ENCODE results near the gene DIAPH3.

DIAPH3 gene

DNA sequence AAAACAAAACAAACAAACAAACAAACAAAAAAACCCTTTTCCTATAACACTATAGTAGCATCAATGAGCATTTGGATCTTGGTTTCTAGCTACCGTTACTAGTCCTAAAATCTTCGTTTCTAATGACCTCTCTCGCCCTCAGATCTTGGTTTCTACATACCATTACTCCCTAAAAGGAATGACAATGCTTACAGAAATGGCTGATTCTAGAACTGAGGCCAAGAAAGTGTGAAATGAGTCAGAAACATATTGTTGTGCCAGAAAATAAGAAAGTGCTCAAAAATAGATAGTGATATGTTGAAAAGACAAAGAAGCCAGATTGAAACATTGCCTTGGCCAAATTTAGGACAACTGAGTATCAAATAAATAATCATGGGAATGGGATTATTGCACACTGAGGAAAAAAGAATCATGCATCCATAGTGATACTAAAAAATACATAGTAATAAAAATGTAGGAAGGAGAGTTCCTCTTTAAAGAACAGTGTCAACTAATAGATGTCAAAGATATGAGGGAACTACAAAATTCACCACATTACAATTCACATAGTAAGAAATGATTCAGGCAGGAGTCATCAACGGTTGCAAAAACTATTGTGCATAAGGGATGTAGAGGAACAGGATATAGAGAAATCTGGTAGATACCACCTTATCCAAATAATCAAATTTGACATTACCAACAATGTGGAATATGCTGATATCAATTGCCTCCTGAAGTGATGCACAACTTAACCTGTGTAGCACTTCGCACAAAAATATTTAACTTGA is 386.6 kb downstream of the DIAPH3 start:
- DNase-seq (ENCODE audit: low read depth), result no peak

DNA sequence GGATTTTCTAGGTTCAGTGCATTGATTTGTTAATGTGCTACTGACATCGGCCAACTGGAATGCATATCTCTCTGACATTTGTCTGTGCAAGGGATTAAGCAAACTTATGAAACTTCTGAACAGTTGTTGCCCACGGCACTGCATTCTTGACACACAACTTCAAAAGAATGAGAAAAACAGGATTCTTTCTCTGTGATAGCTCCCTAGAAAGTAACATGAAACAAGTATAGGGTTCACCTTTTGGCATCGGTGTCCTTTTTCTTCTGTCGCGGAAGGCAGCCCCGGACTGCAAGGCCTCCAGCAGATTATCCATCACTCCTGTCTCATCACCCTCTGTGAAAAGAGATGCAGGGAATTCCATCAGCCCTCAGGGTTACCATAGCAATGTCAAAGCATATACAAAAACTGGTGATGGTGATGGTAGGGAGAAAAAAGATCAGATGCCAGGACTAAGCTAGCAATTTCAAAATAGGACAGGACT is 389.2 kb downstream of the DIAPH3 start:
- no peak for DNase-seq (ENCODE audit: low read depth)

- DNase-seq (ENCODE audit: low read depth), result no peak
These were observed 392.5 kb downstream of the DIAPH3 start for GRCh38 chr13:59771272-59771671.

DNA sequence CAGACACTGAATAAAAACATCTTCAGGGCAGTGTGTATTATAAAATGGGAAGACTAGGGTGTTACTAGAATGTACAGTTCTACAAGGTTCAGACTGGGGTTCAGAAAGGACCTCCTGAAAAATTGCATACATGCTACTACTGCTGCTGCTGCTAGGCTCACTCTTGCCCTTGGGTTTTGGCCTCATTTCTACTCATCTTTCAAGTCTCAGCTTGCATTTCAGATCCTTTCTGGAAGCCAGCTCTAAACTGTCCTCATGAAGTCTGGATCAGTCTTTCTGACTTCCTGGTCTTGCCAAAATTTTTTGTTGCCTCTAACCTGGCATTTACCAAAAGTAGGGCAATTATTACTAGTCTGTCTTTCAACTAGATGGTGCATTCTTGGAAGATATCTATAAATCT is 393.3 kb downstream of the DIAPH3 start:
- no peak for DNase-seq (ENCODE audit: low read depth)

GRCh38 chr13:59766236-59766635 is 397.5 kb downstream of the DIAPH3 start:
- DNase-seq (ENCODE audit: low read depth), result no peak

DNA sequence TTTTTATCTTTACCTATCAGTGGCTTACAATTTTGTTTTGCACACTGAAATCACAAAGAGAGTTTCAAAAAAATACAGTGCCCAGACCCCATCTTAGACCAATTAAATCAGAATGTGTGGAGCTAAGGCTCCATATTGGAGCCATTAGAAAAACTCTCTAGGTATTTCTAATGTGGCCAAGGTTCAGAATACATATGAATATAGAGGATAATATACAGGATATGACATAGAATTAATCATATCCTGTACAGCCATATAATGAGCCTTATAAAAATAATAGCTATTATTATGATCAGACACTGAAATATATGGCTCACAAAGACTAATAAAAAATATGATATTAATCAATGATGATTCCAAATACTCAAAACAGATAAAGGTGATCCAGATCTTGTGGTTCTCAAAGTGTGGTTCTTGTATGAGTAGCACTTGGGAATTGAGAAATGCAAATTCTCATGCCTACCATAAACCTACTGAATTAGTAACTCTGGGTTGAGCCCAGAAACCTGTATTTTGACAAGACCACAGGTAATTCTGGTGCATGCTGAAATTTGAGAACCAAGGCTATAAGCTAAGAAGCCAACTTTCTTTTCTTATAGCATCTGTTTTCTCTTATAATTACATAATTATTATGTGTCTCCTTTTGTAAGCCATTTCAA is 408.0 kb downstream of the DIAPH3 start:
- no peak for DNase-seq (ENCODE audit: low read depth)

DNA sequence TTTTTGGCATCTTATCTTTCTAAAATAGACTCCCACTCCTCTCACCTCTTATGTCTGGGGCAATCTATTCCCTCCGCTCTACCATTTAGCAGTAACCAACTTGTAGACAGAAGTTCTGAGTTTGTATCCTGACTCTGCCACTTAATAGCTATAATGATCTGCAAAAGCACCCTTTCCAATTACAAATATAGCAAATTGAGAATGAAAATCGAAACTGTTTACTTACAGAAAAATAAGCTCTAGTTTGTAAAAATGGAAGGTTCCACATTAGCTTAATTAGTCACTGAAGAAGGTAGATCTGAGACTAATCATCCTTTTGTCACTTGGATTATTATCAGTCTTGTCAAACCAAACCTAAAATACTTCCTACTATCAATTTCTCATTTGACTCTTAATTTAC is 409.3 kb downstream of the DIAPH3 start:
- DNase-seq (ENCODE audit: low read depth), result no peak

GRCh38 chr13:59750860-59751259 is 412.9 kb downstream of the DIAPH3 start:
- DNase-seq (ENCODE audit: low read depth), result no peak

- DNase-seq (ENCODE audit: low read depth), result no peak
These were observed 415.7 kb downstream of the DIAPH3 start for GRCh38 chr13:59748046-59748445.

DNA sequence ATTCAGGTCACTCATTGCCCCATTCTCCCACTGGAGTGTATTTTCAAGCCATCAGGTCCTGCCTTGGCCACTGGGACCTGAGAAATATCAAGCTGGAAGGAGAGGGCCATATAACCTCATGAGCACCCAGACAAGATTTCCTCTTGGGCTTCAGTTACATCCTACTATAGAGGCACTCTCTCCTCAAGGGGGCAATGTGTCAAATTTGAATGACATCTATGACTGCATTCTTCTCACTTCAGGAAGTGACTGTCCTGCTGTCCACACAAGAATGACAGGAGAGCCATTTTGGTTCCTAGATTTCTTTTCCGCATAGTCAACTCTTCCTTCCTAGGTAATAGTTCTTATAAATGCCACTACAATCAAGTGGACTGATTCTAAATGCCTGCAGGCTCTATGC is 416.2 kb downstream of the DIAPH3 start:
- DNase-seq (ENCODE audit: low read depth), result no peak

DNA sequence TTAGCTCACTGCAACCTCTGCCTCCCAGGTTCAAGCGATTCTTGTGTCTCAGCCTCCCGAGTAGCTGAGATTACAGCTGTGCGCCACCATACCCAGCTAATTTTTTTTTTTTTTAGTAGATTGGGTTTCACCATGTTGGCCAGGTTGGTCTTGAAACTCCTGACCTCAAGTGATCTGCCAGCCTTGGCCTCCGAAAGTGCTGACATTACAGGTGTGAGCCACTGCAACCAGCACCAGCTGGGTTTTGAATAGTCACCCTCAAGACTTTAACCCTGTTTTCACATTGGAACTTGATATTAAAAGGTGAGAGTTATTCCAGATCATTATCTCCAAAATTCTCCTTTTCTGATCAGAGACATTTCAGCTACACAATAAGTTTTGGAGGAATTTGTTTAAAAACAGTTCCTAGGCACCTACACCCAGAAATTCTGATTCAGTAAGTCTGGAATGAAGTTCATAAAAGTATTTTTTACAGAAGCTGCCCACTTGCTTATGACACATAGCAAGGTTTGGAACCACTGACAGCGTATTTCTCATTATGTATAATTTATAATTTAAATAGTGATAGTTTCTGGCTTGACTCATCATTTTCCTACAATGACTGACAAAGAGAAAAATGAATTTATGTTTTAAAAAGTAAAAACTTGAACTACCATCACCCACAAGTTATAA is 417.3 kb downstream of the DIAPH3 start:
- no peak for DNase-seq (ENCODE audit: low read depth)

DNA sequence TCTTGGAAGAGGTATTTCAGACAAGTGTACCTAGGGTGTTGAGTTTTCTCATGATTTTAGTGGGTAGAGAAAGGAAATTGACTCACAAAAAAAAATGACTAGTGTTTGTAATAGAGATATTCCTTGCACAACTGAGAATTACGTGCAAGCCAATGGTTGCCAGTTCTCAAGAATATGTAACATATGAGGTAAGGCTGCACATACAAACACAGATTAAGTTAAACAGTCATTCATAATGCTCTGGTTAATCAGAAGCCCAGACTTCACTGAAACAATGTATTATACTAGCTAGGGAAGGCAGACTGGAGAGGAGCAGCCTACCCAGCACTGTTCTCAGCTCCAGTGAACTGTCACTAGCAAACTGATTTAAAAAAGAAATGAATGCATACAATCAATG is 418.3 kb downstream of the DIAPH3 start:
- no peak for DNase-seq (ENCODE audit: low read depth)

DNA sequence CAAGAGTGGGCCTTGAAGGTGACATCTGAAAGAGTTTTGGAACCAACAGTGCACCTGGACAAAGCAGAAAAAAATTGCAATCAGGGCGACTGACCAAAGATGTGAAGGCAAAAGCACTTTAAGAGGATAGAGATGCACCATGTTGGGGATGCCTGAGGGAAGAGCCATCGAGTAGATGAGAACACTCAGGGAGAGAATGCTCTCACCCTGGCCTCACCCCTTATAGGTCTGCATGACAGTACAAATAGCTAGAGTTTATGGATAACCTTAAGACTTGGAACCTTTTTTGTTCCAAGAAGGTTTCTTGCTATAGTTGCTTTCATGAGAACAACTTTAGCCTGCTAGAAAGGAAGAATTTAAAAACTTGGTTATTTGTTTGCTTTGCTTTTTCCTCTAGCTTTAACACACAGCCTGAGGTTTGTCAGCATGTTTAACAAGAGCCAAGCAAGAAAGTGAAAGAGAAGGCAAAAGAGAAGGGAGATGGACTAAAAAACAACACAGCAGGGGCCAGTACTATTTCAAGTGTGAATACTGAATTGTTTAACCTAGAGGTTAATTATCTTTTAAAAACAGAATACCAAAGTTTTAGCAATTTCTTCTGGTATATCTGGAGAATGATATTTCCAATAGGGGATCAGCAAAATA is 418.9 kb downstream of the DIAPH3 start:
- DNase-seq (ENCODE audit: low read depth), result no peak

DNA sequence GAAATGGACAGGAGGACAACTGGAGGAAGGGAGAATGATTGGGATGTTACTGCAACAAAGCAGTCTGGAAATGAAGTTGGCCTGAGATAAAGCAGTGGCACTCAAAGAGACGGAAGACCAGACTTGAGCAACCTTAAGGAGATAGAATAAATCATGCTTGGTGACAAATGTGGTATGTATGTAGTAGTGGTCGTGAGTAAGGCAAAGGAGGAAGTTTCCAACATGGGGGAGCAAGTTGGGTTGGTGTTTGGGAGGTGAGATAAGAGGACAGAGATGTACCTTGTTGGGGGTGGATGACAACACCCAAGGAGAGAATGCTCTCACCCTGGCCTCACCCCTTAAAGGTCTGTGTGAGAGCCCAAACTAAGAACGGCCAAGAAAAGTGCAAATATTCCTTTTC is 420.5 kb downstream of the DIAPH3 start:
- DNase-seq (ENCODE audit: low read depth), result no peak

DNA sequence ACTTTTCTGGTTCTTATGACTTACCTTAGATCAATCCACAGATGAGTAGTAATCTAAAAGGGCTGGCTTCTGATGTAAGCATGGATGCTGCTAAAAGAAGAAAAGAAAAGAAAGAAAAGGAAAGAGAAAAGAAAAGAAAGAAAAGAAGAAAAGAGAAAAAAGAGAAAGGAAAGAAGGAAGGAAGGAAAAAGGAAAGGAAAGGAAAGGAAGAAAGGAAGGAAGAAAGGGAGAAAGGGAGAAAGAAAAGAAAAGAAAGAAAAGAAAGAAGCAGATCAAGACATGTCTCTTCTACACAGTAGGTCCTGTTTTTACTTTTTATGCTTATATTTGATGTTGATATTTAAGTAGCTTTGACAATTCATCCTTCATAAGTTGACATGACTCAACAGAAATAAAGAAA is 421.3 kb downstream of the DIAPH3 start:
- DNase-seq (ENCODE audit: low read depth), result no peak

GRCh38 chr13:59738921-59739320 is 424.8 kb downstream of the DIAPH3 start:
- DNase-seq (ENCODE audit: low read depth), result no peak

DNA sequence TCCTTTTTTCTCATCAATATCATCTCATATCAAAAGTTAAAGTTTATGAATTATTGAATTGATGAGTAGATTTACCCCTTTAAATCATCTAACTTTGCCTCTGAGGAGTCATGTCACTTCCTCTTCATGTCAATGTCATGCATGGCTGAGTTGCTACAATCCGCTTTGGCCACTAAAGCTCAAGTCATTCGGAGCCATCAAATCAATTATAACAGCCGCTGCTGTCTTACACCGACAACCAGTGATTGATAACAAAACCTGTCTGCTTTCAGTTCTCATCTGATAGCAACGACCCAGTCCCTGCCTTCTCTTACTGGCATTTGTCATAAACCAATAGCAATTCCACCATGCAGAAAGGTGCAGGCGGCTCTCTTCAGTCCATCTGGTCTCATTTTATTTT is 429.3 kb downstream of the DIAPH3 start:
- DNase-seq (ENCODE audit: low read depth), result no peak

DNA sequence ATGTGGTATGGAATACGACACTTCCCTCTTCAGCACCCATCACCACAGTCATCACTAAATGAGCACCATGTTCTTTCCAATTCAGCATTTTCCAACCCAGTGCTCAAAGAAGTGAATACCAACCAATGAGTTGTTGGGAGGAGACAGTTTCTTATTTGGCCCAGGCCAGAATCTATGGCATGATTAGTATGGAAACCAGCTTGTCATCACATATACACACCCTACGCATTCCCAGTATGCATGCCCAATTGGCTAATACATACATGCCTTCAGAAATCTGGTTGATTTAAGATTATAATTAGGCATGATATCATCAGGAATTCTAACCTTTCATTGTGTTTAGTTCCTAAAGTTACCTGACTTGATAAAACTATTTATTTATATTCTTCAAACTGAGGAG is 430.0 kb downstream of the DIAPH3 start:
- no peak for DNase-seq (ENCODE audit: low read depth)

- DNase-seq (ENCODE audit: low read depth), result no peak
These were observed 433.7 kb downstream of the DIAPH3 start for GRCh38 chr13:59730026-59730425.

DNA sequence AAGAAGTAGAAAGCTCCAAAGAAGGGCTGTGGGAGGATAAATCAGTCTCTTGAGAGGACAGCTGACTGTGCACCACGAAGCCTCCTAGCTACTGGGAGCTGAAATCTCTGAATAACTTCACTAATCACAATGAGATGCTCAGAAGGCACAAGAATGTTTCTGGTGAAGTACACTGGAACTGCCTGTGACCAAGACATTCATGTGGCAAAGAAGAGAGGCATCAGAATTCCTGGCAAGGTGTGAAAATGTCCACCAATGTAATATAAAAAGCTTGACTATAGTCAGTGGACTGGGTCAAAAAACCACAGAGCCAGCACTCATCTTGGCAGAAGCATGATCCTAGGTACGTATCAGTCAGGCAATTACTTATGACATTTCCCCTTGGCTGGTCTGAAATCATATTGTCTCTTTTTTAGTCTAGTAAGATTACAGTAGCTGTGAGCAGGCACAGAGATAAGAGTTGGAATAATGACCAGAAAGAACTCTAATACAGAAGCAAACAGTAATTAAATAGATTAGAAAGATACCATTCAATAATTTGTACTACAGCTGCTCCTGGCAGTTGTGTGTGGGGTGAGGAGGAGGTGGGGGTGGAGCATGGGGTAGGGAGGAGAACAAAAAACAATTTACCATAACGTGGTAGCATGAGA is 434.7 kb downstream of the DIAPH3 start:
- DNase-seq (ENCODE audit: low read depth), result no peak

DNA sequence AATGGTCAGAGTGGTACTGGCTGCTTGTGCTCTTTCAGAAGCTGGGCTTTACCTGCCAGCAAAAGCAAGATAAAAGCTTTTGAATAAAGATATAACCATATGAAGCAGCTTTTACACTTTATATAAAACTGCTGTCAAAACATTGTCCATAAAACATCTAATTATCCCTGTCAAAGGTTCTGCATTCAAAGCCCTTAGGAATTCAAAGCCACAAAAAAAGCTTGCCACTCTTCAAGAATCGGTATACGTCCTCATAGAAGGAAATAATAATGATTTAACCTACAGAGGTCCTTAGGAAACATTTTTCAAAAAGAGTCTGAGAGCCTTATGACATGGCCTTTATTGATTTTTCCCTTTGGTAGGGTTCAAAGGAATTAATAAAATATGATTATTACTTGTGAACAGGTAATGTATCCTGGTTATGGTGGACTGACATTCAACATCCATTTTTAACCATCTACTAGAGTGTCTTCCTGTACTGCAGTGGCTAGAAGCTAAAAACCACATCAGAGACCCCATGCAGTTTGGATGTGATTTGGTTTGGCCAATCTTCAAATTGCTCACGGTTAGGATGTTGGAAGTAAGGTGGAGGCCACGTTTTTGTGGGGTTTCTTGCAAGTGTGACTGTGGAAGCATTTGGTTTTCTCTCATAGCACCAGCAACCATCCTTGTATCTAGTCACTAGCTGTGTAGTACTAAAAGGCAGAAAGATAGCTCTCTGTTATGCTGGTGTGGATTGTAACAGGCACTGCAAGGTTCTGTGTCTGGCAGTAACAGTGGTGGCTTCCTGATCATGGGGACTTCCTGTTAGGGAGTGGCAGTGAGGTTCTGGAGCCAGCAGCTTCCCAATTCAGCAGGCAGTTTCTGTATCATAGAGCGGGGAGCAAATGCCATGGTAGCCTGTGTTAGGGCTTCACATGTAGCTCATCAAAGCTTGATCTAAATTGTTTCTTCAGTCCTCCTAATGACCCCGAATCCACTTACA is 441.5 kb downstream of the DIAPH3 start:
- DNase-seq (ENCODE audit: low read depth), result no peak
